ENCODE data around the gene MED22.

Gene MED22

DNA sequence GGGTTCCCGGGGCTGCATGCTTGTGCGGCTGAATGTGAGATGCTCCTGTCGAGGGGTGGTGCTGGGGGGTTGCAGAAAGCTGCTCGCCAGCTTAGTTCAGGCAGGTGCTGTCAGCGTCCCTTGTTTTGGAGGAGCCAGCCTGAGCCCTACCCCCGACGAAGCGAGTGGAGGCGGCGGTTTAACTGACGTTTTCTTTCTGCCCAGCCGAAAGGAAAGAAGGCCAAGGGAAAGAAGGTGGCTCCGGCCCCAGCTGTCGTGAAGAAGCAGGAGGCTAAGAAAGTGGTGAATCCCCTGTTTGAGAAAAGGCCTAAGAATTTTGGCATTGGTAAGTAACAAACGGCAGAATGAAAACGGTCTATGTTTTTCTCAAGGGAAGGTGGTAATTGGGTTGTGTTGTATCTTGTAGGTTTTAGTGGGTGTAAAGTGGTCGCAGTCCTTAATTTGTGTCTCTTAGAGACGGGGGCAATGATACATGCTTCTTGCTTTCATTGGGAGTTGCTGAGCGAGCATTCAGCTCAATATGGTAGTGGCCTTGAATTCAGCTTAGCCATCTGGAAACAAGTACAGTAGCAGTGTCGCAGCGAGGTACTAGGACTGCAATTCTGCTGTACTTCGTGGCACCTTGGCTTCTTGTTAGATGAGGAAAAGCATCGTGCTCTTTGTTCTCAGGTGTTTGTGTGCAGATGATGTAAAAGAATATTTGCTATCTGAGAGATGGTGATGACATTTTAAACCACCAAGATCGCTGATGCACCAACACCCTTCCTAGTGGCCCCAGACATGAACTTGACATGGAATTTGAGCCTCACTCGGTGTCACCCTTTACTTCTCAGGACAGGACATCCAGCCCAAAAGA, 1.0 kb upstream of the MED22 start:
- TF ChIP-seq EP300 (IDR thresholded peaks at IDR 0.05; ENCODE audit: borderline replicate concordance) (no peak), ZBTB7A (IDR thresholded peaks at IDR 0.05; ENCODE audit: low read depth) (no peak), EGR1 (IDR thresholded peaks at IDR 0.05) (no peak), NFIC (IDR thresholded peaks at IDR 0.05) (no peak), CEBPB (IDR thresholded peaks at IDR 0.05) (no peak), TEAD4 (IDR thresholded peaks at IDR 0.05) (no peak), YY1 (IDR thresholded peaks at IDR 0.05; ENCODE audit: low read depth) (no peak), REST (IDR thresholded peaks at IDR 0.05; ENCODE audit: low read depth) (no peak), USF1 (IDR thresholded peaks at IDR 0.05) (no peak)
- TF ChIP-seq, protein P1, sequence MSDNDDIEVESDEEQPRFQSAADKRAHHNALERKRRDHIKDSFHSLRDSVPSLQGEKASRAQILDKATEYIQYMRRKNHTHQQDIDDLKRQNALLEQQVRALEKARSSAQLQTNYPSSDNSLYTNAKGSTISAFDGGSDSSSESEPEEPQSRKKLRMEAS (IDR thresholded peaks at IDR 0.05), result no peak

- no peak for TF ChIP-seq ZBTB7A (IDR thresholded peaks at IDR 0.05; ENCODE audit: low read depth)
- 0 out of 2 replicates have a peak, but pooled peaks have one; percentile 44 for TF ChIP-seq EGR1 (IDR thresholded peaks at IDR 0.05)
Observed at GRCh38 chr9:133347515-133347984, 381 bp downstream of the MED22 start.

- peak; percentile 25; the same call in 1 of the 2 replicates for TF ChIP-seq NFIC (IDR thresholded peaks at IDR 0.05)
- no peak for TF ChIP-seq CREB1 (IDR thresholded peaks at IDR 0.05; ENCODE audit: low read depth)
- TF ChIP-seq, protein P1 (IDR thresholded peaks at IDR 0.05), result 0 out of 2 replicates have a peak, but pooled peaks have one; percentile 1
Observed at GRCh38 chr9:133346021-133346785, 1.7 kb downstream of the MED22 start.

DNA sequence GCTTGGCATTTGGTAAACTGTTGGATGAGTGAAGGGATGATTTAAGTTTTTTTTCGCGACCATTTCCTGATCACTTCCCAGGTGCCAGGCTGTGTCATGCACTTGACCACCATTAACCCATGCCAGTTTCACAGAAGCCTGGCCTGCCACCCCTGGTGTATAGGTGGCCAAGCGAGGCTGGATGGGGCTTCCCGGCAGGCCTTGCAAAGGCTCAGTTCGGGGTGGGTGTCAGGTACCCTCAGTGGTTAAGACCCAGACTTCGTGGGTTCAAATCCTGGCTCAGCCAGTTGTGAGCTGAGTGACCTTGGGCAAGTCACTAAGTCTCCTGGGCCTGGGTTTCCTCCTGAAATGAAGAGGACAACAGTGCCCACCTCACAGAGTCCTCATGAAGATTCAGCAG, 2.3 kb downstream of the MED22 start:
- TF ChIP-seq REST (IDR thresholded peaks at IDR 0.05; ENCODE audit: low read depth) (no peak), TEAD4 (IDR thresholded peaks at IDR 0.05) (no peak), ZBTB7A (IDR thresholded peaks at IDR 0.05; ENCODE audit: low read depth) (no peak), YY1 (IDR thresholded peaks at IDR 0.05; ENCODE audit: low read depth) (no peak), CREB1 (IDR thresholded peaks at IDR 0.05; ENCODE audit: low read depth) (no peak), CEBPB (IDR thresholded peaks at IDR 0.05) (no peak), RAD21 (IDR thresholded peaks at IDR 0.05; ENCODE audit: low read depth) (no peak), EP300 (IDR thresholded peaks at IDR 0.05; ENCODE audit: borderline replicate concordance) (no peak), EGR1 (IDR thresholded peaks at IDR 0.05) (no peak), TCF12 (IDR thresholded peaks at IDR 0.05; ENCODE audit: low read depth) (no peak), TAF1 (IDR thresholded peaks at IDR 0.05; ENCODE audit: low read depth) (no peak), NFIC (IDR thresholded peaks at IDR 0.05) (no peak)

DNA sequence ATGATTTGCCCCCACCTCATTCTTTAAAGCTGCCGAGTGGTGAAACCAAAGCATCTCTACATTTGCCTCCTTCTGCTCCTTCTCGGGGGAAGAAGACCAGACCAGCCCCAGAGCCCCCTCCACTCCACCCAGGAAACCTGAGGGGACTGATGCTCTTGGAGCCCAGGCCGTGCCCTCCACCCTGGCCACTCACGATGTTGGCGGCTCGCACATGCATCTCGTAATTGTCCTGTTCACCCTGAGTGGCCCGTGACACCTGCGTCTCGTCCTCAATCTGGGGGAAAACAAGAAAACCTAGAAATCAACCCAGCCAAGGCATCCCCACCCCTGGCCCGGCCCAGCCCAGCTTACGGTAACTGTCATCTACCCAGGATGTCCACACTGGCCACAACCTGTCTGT, 3.0 kb downstream of the MED22 start:
- TF ChIP-seq EGR1 (IDR thresholded peaks at IDR 0.05) (no peak), RAD21 (IDR thresholded peaks at IDR 0.05; ENCODE audit: low read depth) (no peak), REST (IDR thresholded peaks at IDR 0.05; ENCODE audit: low read depth) (no peak), CREB1 (IDR thresholded peaks at IDR 0.05; ENCODE audit: low read depth) (no peak), NFIC (IDR thresholded peaks at IDR 0.05) (no peak), TCF12 (IDR thresholded peaks at IDR 0.05; ENCODE audit: low read depth) (no peak), FOXM1 (IDR thresholded peaks at IDR 0.05; ENCODE audit: borderline replicate concordance, low read depth) (no peak), EP300 (IDR thresholded peaks at IDR 0.05; ENCODE audit: borderline replicate concordance) (no peak), TEAD4 (IDR thresholded peaks at IDR 0.05) (no peak), ZBTB7A (IDR thresholded peaks at IDR 0.05; ENCODE audit: low read depth) (no peak), CEBPB (IDR thresholded peaks at IDR 0.05) (no peak), USF1 (IDR thresholded peaks at IDR 0.05) (no peak), YY1 (IDR thresholded peaks at IDR 0.05; ENCODE audit: low read depth) (no peak), TAF1 (IDR thresholded peaks at IDR 0.05; ENCODE audit: low read depth) (no peak)
- TF ChIP-seq, protein P1 (IDR thresholded peaks at IDR 0.05), result no peak
